Sigmoid colon (tissue), 4 donors: Measurements from ENCODE around the gene PRDM5.

Experiments used
- CTCF ChIP-seq, 4 experiments: fragments of 450-650 bp in 3 of 4; fragments of 200-600 bp in 1 of 4; IDR thresholded peaks; one replicate each; pipeline ENCODE4 v1.5.1; 2016 to 2019; ENCODE audit warnings: antibody characterized with exemption in 4 of 4, mild to moderate bottlenecking in 3 of 4, moderate library complexity in 2 of 4
- EP300 ChIP-seq, 4 donors: sonication (generic); formaldehyde crosslinking; IDR thresholded peaks; one replicate each; pipeline ENCODE4 v1.6.1; 2017; ENCODE audit warnings: antibody characterized with exemption in 4 of 4
- POLR2AphosphoS5 ChIP-seq, 4 donors: sonication (generic); formaldehyde crosslinking; IDR thresholded peaks; one replicate each; pipeline ENCODE4 v1.6.1; 2017; ENCODE audit warnings: antibody characterized with exemption in 4 of 4

GRCh38 chr4:120761070-120761469 is 161.5 kb downstream of the PRDM5 start:
- TF ChIP-seq POLR2AphosphoS5 (IDR thresholded peaks at IDR 0.05) (no peak), CTCF (IDR thresholded peaks at IDR 0.05) (no peak), EP300 (IDR thresholded peaks at IDR 0.05) (no peak)
